Brain microvascular endothelial cell (primary cell): ENCODE results near the gene PDLIM1.
A peak's percentile ranks its signal among the peaks of the same experiment; 100 is the strongest.
"Not testable (repeated sequence)": the region's sequence is repeated elsewhere in the genome, so short reads cannot be mapped to it uniquely, and the experiment has no call there.

Experiments used
- DNase-seq: peaks from one replicate; pipeline ENCODE4 v3.0.0-alpha.2; 2020
- H3K27ac ChIP-seq: fragments of 250-450 bp; sonication (Bioruptor Pico); 2 replicates; pipeline ENCODE4 v1.5.1; 2020; ENCODE audit warnings: mild to moderate bottlenecking, moderate library complexity
- H3K27me3 ChIP-seq: fragments of 250-450 bp; sonication (Bioruptor Pico); replicated peaks from 2 replicates; pipeline ENCODE4 v1.5.1; 2020; ENCODE audit warnings: mild to moderate bottlenecking
- H3K36me3 ChIP-seq: fragments of 250-450 bp; sonication (Bioruptor Pico); replicated peaks from 2 replicates; pipeline ENCODE4 v1.5.1; 2020; ENCODE audit warnings: mild to moderate bottlenecking
- H3K4me3 ChIP-seq: 2 replicates; pipeline ENCODE4 v1.5.1; 2011; ENCODE audit warnings: low read depth, mild to moderate bottlenecking, control low read depth, low read length, moderate library complexity
- CTCF ChIP-seq: IDR thresholded peaks from 2 replicates; pipeline ENCODE4 v1.5.1; 2011; ENCODE audit warnings: low read depth, mild to moderate bottlenecking, moderate library complexity, low read length, control low read depth, inconsistent platforms; ENCODE audit errors: missing control alignments
- in situ Hi-C: cut with HindIII; loops from 2 replicates; pipeline ENCODE4 v1.10.0; 2017; ENCODE audit warnings: low sequenced_read_pairs, low pct_ligation_motif_present

The PDLIM1 gene

GRCh38 chr10:95211606-95212279 lies 79.1 kb downstream of the PDLIM1 start:
- Histone ChIP-seq H3K27ac (no peak overlapping the region), H3K4me3 (no peak overlapping the region), H3K27me3 (no peaks in the 10 kb centered on the region), H3K36me3 (no peaks in the 10 kb centered on the region)
- TF ChIP-seq CTCF: no peak
- in situ Hi-C loops: no loop called here
- DNase-seq: no peak

- Histone ChIP-seq H3K36me3 (no peaks in the 10 kb centered on the region), H3K27ac (no peak overlapping the region), H3K4me3 (no peak overlapping the region), H3K27me3 (no peaks in the 10 kb centered on the region)
- no peak for DNase-seq
- in situ Hi-C loops: no loop called here
- no peak for TF ChIP-seq CTCF
Observed at GRCh38 chr10:95209509-95210127, 81.2 kb downstream of the PDLIM1 start.

GRCh38 chr10:95208702-95209391 lies 82.0 kb downstream of the PDLIM1 start:
- in situ Hi-C loops: no loop called here
- DNase-seq: no peak
- no peaks in the 10 kb centered on the region for H3K36me3 ChIP-seq
- TF ChIP-seq CTCF: peak; percentile 31
- H3K27me3 ChIP-seq: no peaks in the 10 kb centered on the region
- H3K4me3 ChIP-seq: no peak overlapping the region
- no peak overlapping the region for H3K27ac ChIP-seq

- DNase-seq, H3K4me3 ChIP-seq, H3K36me3 ChIP-seq, in situ Hi-C loops, H3K27ac ChIP-seq, H3K27me3 ChIP-seq: not testable (repeated sequence)
Observed at GRCh38 chr10:95202865-95203264, 87.9 kb downstream of the PDLIM1 start.

- no peaks in the 10 kb centered on the region for H3K27me3 ChIP-seq
- no peak overlapping the region for H3K27ac ChIP-seq
- peak; percentile 74 for TF ChIP-seq CTCF
- no peaks in the 10 kb centered on the region for H3K36me3 ChIP-seq
- no peak overlapping the region for H3K4me3 ChIP-seq
- in situ Hi-C loops: no loop called here
- DNase-seq: peak; percentile 21
Observed at GRCh38 chr10:95201736-95202135, 89.1 kb downstream of the PDLIM1 start.

GRCh38 chr10:95196046-95196445 lies 94.8 kb downstream of the PDLIM1 start:
- Histone ChIP-seq H3K27ac (no peak overlapping the region), H3K27me3 (no peaks in the 10 kb centered on the region), H3K36me3 (no peaks in the 10 kb centered on the region), H3K4me3 (no peak overlapping the region)
- in situ Hi-C loops: loop anchor here (25.0 kb wide), 1 partner anchor 166 kb away; no protein-coding TSS in a partner anchor
- DNase-seq: no peak
- no peak for TF ChIP-seq CTCF
